Measurements from ENCODE around the gene AFF1. TPM values are rescaled to one million over a fixed set of nuclear protein-coding genes. Genes with fewer than 3 reads are reported as not detected.
A peak's percentile ranks its signal among the peaks of the same experiment; 100 is the strongest.

AFF1 gene
- total RNA-seq, 4 donors from 2014 or later, result 72.5 to 128 (median 108) TPM

DNA sequence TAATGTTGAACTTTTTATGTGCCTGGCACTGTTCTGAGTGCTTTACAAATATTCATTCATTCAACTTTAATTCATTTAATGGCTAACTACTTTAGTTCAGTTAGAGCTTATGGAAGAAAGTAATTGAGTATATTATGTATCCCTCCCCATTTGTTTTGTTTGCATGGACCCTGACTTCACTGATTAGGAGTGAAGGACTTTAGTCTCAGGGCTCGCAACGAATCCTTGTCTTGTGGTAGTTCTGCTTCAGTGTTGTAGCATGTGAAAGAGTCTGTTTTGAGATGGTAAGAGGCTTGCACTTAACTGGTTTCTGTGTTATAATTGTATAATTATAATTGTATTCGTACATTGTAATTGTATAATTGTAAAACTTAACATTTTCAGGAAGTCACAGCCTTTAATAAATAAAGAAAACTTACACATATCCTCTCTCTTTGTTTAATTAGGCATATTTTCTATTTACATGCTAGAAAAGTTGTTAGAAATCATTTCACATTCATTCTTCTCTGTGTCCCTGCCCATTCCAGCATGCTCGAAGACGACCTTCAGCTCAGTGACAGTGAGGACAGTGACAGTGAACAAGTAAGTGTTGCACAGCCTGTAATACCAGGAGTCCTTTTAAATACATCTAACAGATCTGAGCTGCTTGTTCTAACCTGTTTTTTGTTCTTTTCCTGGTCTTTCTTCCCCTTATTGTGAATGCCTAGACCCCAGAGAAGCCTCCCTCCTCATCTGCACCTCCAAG is 170.5 kb downstream of the AFF1 start:
- Histone ChIP-seq H3K27me3 (no peaks in the 10 kb centered on the region), H3K27ac (no peak overlapping the region), H3K4me3 (no peak overlapping the region), H3K36me3 (peaks cover 0 to 26% (median 0%) of the 10 kb centered on the region in 3 donors), H3K4me1 (peaks cover 0 to 30% (median 0%) of the 10 kb centered on the region in 4 donors), H3K9me3 (no peaks in the 10 kb centered on the region)
- no peak for DNase-seq
- TF ChIP-seq, protein P1, sequence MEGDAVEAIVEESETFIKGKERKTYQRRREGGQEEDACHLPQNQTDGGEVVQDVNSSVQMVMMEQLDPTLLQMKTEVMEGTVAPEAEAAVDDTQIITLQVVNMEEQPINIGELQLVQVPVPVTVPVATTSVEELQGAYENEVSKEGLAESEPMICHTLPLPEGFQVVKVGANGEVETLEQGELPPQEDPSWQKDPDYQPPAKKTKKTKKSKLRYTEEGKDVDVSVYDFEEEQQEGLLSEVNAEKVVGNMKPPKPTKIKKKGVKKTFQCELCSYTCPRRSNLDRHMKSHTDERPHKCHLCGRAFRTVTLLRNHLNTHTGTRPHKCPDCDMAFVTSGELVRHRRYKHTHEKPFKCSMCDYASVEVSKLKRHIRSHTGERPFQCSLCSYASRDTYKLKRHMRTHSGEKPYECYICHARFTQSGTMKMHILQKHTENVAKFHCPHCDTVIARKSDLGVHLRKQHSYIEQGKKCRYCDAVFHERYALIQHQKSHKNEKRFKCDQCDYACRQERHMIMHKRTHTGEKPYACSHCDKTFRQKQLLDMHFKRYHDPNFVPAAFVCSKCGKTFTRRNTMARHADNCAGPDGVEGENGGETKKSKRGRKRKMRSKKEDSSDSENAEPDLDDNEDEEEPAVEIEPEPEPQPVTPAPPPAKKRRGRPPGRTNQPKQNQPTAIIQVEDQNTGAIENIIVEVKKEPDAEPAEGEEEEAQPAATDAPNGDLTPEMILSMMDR (IDR thresholded peaks at IDR 0.05), result no peak
- TF ChIP-seq POLR2A (IDR thresholded peaks at IDR 0.05), result no peak

DNA sequence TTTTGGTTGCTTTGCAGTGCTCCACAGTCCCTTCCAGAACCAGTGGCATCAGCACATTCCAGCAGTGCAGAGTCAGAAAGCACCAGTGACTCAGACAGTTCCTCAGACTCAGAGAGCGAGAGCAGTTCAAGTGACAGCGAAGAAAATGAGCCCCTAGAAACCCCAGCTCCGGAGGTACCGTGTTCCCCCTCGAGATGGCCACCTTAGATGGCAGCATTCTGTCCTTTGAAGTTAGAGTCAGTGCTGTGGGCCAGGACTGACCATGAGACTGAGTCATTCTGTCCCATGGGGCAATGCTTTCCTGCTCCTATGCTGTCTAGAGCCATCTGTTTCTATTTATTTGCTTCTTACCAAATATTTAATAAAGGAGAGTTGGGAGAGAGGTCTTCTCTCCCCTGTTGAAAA is 173.3 kb downstream of the AFF1 start:
- TF ChIP-seq, protein P1 (IDR thresholded peaks at IDR 0.05), result no peak
- TF ChIP-seq POLR2A (IDR thresholded peaks at IDR 0.05), result no peak
- Histone ChIP-seq H3K27ac (peak overlapping the region in 2 of 4 donors; percentile 1 to 41), H3K9me3 (no peaks in the 10 kb centered on the region), H3K27me3 (no peaks in the 10 kb centered on the region), H3K4me3 (no peak overlapping the region), H3K4me1 (peaks cover 0 to 28% (median 0%) of the 10 kb centered on the region in 4 donors), H3K36me3 (peaks cover 0 to 46% (median 0%) of the 10 kb centered on the region in 3 donors)
- DNase-seq, result peak in 1 of 3 donors; percentile 66

DNA sequence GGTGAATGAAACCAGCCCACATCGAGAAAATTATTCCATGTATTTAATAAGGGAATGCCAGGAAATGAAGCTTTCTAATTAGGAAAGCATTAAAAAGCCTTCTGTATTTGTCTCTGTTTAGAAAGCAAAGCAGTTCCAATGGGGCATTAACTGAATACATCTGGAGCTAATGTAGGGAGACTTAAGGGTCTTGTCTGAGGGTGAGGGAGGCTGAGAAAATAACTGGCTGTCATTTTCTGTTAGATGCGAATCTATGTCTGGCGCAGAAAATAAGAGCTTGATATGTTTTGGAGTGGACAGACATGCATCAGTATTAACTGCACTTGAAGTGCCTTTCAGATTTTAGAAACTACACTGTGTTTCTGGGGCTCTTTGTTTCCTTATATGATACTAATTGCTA is 174.3 kb downstream of the AFF1 start:
- no peaks in the 10 kb centered on the region for H3K9me3 ChIP-seq
- TF ChIP-seq POLR2A (IDR thresholded peaks at IDR 0.05), result no peak
- H3K27me3 ChIP-seq, result no peaks in the 10 kb centered on the region
- no peak overlapping the region for H3K27ac ChIP-seq
- no peak overlapping the region for H3K4me3 ChIP-seq
- H3K36me3 ChIP-seq, result peaks cover 0 to 55% (median 0%) of the 10 kb centered on the region in 3 donors
- H3K4me1 ChIP-seq, result peaks cover 0 to 18% (median 0%) of the 10 kb centered on the region in 4 donors
- no peak for DNase-seq

DNA sequence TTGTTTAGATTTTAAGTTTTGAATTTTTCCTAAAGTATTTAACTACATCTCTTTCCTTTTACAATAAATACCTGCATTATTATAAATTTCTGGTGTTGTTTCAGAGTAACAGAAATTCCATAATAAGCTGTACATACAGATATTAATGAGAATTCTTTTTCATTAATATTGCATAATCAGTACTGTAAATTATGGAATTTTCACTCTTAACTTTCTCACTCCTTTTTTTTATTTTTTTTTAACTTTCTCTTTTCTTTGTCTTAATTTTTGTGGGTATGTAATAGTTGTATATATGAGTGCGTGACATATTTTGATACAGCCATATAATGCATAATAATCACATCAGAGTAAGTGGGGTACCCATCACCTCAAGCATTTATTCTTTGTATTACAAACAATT is 175.1 kb downstream of the AFF1 start:
- H3K4me3 ChIP-seq, result no peak overlapping the region
- TF ChIP-seq, protein P1 (IDR thresholded peaks at IDR 0.05), result no peak
- no peak for TF ChIP-seq POLR2A (IDR thresholded peaks at IDR 0.05)
- no peaks in the 10 kb centered on the region for H3K27me3 ChIP-seq
- no peak overlapping the region for H3K27ac ChIP-seq
- DNase-seq, result no peak
- H3K9me3 ChIP-seq, result no peaks in the 10 kb centered on the region
- H3K4me1 ChIP-seq, result peaks cover 0 to 10% (median 0%) of the 10 kb centered on the region in 4 donors
- peaks cover 0 to 63% (median 0%) of the 10 kb centered on the region in 3 donors for H3K36me3 ChIP-seq

DNA sequence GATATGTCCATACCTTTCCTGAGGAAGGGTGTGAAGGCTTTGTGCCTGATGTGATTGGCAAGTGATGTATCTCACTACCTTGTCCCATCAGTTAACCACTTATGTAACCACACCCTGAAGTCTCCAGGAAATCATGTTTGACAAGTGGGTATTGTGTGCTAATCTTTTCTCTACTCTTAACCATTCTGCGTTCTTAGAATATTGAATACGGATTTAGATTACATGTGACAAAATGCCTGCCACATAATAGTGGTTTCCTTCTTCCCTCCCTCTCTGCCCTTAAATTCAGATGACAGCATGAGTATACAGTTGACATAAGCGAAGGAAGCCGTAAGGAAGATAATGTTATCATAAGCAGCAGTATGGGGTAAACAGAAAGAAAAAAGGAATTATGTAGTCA is 177.3 kb downstream of the AFF1 start:
- no peak overlapping the region for H3K4me3 ChIP-seq
- H3K4me1 ChIP-seq, result peaks cover 0 to 9% (median 0%) of the 10 kb centered on the region in 4 donors
- no peaks in the 10 kb centered on the region for H3K9me3 ChIP-seq
- peaks cover 0 to 84% (median 0%) of the 10 kb centered on the region in 3 donors for H3K36me3 ChIP-seq
- H3K27me3 ChIP-seq, result no peaks in the 10 kb centered on the region
- no peak overlapping the region for H3K27ac ChIP-seq
- no peak for DNase-seq
- no peak for TF ChIP-seq POLR2A (IDR thresholded peaks at IDR 0.05)
- TF ChIP-seq, protein P1 (IDR thresholded peaks at IDR 0.05), result no peak

DNA sequence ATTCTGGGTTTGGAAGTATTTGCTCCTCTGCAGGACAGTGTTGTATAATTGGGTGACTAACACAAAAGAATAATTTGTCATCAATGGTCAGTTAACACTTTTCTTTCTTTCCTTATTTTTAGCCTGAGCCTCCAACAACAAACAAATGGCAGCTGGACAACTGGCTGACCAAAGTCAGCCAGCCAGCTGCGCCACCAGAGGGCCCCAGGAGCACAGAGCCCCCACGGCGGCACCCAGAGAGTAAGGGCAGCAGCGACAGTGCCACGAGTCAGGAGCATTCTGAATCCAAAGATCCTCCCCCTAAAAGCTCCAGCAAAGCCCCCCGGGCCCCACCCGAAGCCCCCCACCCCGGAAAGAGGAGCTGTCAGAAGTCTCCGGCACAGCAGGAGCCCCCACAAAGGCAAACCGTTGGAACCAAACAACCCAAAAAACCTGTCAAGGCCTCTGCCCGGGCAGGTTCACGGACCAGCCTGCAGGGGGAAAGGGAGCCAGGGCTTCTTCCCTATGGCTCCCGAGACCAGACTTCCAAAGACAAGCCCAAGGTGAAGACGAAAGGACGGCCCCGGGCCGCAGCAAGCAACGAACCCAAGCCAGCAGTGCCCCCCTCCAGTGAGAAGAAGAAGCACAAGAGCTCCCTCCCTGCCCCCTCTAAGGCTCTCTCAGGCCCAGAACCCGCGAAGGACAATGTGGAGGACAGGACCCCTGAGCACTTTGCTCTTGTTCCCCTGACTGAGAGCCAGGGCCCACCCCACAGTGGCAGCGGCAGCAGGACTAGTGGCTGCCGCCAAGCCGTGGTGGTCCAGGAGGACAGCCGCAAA is 179.6 kb downstream of the AFF1 start:
- no peak overlapping the region for H3K4me3 ChIP-seq
- H3K36me3 ChIP-seq, result peaks cover 0 to 85% (median 0%) of the 10 kb centered on the region in 3 donors
- no peaks in the 10 kb centered on the region for H3K9me3 ChIP-seq
- no peak overlapping the region for H3K27ac ChIP-seq
- H3K4me1 ChIP-seq, result no peaks in the 10 kb centered on the region
- no peak for TF ChIP-seq POLR2A (IDR thresholded peaks at IDR 0.05)
- TF ChIP-seq, protein P1 (IDR thresholded peaks at IDR 0.05), result no peak
- no peaks in the 10 kb centered on the region for H3K27me3 ChIP-seq
- no peak for DNase-seq
